Sigmoid colon (tissue), 3 donors: ENCODE data around the gene NTNG2.

ENCODE experiments used
- POLR2A ChIP-seq, 2 donors: fragments of 450-650 bp; IDR thresholded peaks; one replicate each; pipeline ENCODE4 v1.6.1; 2016; ENCODE audit warnings: antibody characterized with exemption in 2 of 2, mild to moderate bottlenecking in 2 of 2, moderate library complexity in 2 of 2
- TF ChIP-seq, protein P1 (sequence below), 4 experiments: fragments of 450-650 bp in 3 of 4; fragments of 200-600 bp in 1 of 4; IDR thresholded peaks; one replicate each; pipeline ENCODE4 v1.5.1; 2016 to 2019; ENCODE audit warnings: antibody characterized with exemption in 4 of 4, mild to moderate bottlenecking in 3 of 4, moderate library complexity in 2 of 4

DNA sequence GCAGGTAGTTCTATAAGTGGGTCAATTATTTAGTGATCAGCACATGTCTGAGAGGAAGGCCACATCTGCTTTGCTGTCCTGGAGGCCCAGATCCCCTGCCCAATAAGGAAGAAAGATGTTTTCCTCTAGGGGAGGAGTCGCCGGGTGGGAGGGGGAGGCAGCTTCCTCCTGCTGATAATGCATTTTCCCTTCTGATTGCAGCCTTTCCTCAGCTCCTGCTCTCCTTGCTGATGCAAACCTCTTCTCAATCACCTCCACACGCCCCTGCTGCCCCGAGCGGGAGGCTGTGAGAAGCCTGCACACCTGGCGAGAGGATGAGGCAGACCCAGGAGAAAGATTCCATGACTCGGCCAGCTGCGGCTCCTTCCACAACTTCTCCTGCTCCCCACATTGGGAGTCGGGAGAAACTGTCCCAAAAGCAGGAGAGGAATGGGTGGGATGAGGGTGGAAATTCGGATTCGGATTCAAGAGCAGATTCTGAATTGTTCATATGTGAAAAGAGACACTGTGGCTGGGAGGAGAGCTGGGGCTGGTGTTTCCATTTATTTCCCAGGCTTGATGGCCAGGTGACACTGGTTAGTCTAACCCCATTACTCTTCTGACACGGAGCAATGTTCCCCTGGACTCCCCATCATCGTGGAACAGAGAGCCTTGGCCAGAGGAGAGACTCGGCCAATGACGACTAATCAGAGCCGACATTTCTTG is 6.8 kb upstream of the NTNG2 start:
- no peak for TF ChIP-seq POLR2A (IDR thresholded peaks at IDR 0.05)
- TF ChIP-seq, protein P1, sequence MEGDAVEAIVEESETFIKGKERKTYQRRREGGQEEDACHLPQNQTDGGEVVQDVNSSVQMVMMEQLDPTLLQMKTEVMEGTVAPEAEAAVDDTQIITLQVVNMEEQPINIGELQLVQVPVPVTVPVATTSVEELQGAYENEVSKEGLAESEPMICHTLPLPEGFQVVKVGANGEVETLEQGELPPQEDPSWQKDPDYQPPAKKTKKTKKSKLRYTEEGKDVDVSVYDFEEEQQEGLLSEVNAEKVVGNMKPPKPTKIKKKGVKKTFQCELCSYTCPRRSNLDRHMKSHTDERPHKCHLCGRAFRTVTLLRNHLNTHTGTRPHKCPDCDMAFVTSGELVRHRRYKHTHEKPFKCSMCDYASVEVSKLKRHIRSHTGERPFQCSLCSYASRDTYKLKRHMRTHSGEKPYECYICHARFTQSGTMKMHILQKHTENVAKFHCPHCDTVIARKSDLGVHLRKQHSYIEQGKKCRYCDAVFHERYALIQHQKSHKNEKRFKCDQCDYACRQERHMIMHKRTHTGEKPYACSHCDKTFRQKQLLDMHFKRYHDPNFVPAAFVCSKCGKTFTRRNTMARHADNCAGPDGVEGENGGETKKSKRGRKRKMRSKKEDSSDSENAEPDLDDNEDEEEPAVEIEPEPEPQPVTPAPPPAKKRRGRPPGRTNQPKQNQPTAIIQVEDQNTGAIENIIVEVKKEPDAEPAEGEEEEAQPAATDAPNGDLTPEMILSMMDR (IDR thresholded peaks at IDR 0.05) = no peak
